ENCODE results near the gene CDV3. TPM values are rescaled to one million over a fixed set of nuclear protein-coding genes. Genes with fewer than 3 reads are reported as not detected.
A peak's percentile ranks its signal among the peaks of the same experiment; 100 is the strongest.

The CDV3 gene
- total and polyA plus RNA-seq, 10 of the 15 experiments (the other 5 are each of a cell fraction or from before 2014, with no cell fraction given), result 42.3 to 466 (median 136) TPM

DNA sequence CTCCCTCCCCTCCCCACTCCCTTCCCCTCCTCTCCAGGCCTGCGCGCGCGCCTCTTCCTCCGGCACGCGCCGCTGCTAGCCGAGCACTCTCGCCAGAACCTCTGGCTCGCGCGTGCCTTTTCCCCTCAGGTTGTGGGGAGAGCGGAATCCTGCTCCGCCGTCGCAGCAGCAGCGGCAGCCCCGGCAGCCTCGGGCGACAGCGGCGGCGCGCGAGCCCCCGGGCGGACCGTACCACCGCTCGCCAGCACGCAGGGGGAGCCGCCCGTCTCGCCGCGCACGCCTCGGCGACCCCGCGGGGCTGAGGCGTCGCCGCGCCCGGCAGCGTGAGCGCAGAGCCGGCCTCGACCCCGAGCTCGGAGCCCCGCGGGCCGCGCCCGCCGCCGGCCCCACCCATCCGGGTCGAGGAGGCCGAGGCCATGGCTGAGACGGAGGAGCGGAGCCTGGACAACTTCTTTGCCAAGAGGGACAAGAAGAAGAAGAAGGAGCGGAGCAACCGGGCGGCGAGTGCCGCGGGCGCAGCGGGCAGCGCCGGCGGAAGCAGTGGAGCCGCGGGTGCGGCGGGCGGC, at the start of gene CDV3 (continued):
- TF ChIP-seq, protein P1, sequence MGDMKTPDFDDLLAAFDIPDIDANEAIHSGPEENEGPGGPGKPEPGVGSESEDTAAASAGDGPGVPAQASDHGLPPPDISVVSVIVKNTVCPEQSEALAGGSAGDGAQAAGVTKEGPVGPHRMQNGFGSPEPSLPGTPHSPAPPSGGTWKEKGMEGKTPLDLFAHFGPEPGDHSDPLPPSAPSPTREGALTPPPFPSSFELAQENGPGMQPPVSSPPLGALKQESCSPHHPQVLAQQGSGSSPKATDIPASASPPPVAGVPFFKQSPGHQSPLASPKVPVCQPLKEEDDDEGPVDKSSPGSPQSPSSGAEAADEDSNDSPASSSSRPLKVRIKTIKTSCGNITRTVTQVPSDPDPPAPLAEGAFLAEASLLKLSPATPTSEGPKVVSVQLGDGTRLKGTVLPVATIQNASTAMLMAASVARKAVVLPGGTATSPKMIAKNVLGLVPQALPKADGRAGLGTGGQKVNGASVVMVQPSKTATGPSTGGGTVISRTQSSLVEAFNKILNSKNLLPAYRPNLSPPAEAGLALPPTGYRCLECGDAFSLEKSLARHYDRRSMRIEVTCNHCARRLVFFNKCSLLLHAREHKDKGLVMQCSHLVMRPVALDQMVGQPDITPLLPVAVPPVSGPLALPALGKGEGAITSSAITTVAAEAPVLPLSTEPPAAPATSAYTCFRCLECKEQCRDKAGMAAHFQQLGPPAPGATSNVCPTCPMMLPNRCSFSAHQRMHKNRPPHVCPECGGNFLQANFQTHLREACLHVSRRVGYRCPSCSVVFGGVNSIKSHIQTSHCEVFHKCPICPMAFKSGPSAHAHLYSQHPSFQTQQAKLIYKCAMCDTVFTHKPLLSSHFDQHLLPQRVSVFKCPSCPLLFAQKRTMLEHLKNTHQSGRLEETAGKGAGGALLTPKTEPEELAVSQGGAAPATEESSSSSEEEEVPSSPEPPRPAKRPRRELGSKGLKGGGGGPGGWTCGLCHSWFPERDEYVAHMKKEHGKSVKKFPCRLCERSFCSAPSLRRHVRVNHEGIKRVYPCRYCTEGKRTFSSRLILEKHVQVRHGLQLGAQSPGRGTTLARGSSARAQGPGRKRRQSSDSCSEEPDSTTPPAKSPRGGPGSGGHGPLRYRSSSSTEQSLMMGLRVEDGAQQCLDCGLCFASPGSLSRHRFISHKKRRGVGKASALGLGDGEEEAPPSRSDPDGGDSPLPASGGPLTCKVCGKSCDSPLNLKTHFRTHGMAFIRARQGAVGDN (IDR thresholded peaks at IDR 0.05), result peak; percentile 61
- TF ChIP-seq, protein P2, sequence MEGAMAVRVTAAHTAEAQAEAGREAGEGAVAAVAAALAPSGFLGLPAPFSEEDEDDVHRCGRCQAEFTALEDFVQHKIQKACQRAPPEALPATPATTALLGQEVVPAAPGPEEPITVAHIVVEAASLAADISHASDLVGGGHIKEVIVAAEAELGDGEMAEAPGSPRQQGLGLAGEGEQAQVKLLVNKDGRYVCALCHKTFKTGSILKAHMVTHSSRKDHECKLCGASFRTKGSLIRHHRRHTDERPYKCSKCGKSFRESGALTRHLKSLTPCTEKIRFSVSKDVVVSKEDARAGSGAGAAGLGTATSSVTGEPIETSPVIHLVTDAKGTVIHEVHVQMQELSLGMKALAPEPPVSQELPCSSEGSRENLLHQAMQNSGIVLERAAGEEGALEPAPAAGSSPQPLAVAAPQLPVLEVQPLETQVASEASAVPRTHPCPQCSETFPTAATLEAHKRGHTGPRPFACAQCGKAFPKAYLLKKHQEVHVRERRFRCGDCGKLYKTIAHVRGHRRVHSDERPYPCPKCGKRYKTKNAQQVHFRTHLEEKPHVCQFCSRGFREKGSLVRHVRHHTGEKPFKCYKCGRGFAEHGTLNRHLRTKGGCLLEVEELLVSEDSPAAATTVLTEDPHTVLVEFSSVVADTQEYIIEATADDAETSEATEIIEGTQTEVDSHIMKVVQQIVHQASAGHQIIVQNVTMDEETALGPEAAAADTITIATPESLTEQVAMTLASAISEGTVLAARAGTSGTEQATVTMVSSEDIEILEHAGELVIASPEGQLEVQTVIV (IDR thresholded peaks at IDR 0.05; ENCODE audit: borderline replicate concordance, partially characterized antibody), result no peak
- TF ChIP-seq, protein P3, sequence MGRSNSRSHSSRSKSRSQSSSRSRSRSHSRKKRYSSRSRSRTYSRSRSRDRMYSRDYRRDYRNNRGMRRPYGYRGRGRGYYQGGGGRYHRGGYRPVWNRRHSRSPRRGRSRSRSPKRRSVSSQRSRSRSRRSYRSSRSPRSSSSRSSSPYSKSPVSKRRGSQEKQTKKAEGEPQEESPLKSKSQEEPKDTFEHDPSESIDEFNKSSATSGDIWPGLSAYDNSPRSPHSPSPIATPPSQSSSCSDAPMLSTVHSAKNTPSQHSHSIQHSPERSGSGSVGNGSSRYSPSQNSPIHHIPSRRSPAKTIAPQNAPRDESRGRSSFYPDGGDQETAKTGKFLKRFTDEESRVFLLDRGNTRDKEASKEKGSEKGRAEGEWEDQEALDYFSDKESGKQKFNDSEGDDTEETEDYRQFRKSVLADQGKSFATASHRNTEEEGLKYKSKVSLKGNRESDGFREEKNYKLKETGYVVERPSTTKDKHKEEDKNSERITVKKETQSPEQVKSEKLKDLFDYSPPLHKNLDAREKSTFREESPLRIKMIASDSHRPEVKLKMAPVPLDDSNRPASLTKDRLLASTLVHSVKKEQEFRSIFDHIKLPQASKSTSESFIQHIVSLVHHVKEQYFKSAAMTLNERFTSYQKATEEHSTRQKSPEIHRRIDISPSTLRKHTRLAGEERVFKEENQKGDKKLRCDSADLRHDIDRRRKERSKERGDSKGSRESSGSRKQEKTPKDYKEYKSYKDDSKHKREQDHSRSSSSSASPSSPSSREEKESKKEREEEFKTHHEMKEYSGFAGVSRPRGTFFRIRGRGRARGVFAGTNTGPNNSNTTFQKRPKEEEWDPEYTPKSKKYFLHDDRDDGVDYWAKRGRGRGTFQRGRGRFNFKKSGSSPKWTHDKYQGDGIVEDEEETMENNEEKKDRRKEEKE (IDR thresholded peaks at IDR 0.05), result peak; percentile 87
- 0 out of 4 replicates have a peak, but pooled peaks of 1 of the 2 experiments have one; percentile 13 for TF ChIP-seq SRF (IDR thresholded peaks at IDR 0.05; ENCODE audit: low read depth in 2 of 2, low read length in 2 of 2)
- 0 out of 2 replicates have a peak, but pooled peaks have one; percentile 5 for TF ChIP-seq PML (IDR thresholded peaks at IDR 0.05; ENCODE audit: low read length)
- TF ChIP-seq SPI1 (IDR thresholded peaks at IDR 0.05; ENCODE audit: borderline replicate concordance, insufficient read depth, low read depth, low read length), result no peak
- peak; percentile 51 for TF ChIP-seq NR2F1 (conservative IDR thresholded peaks at IDR 0.05)
- TF ChIP-seq, protein P4, sequence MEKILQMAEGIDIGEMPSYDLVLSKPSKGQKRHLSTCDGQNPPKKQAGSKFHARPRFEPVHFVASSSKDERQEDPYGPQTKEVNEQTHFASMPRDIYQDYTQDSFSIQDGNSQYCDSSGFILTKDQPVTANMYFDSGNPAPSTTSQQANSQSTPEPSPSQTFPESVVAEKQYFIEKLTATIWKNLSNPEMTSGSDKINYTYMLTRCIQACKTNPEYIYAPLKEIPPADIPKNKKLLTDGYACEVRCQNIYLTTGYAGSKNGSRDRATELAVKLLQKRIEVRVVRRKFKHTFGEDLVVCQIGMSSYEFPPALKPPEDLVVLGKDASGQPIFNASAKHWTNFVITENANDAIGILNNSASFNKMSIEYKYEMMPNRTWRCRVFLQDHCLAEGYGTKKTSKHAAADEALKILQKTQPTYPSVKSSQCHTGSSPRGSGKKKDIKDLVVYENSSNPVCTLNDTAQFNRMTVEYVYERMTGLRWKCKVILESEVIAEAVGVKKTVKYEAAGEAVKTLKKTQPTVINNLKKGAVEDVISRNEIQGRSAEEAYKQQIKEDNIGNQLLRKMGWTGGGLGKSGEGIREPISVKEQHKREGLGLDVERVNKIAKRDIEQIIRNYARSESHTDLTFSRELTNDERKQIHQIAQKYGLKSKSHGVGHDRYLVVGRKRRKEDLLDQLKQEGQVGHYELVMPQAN (conservative IDR thresholded peaks at IDR 0.05), result peak; percentile 72
- 0 out of 2 replicates have a peak, but pooled peaks have one; percentile 56 for TF ChIP-seq STAT1 (conservative IDR thresholded peaks at IDR 0.05)
- no peak for TF ChIP-seq MXI1 (IDR thresholded peaks at IDR 0.05; ENCODE audit: low read depth, low read length)
- TF ChIP-seq RB1 (IDR thresholded peaks at IDR 0.05; ENCODE audit: borderline replicate concordance), result peak; percentile 66; the same call in 1 of the 2 replicates
- peak; percentile 96 for TF ChIP-seq JUND (IDR thresholded peaks at IDR 0.05; ENCODE audit: low read depth, low read length)
- 0 out of 2 replicates have a peak, but pooled peaks have one; percentile 5 for TF ChIP-seq POLR2AphosphoS2 (IDR thresholded peaks at IDR 0.05; ENCODE audit: low read depth, low read length)
- peak; percentile 89 for TF ChIP-seq KLF5 (IDR thresholded peaks at IDR 0.05; ENCODE audit: partially characterized antibody)
- TF ChIP-seq ZNF207 (IDR thresholded peaks at IDR 0.05; ENCODE audit: borderline replicate concordance), result peak; percentile 49; the same call in 1 of the 2 replicates
- TF ChIP-seq MTA3 (IDR thresholded peaks at IDR 0.05; ENCODE audit: borderline replicate concordance, low read length), result no peak
- no peak for TF ChIP-seq RAD21 (IDR thresholded peaks at IDR 0.05; ENCODE audit: insufficient read depth, low read depth, low read length)
- TF ChIP-seq LARP7 (IDR thresholded peaks at IDR 0.05), result peak; percentile 96
- peak; percentile 79 for TF ChIP-seq SMARCA5 (IDR thresholded peaks at IDR 0.05)

All from GM12878 (cell line).